Duodenal mucosa (tissue), 2 donors: ENCODE data around the gene DHRSX.
"Not testable (repeated sequence)": the region's sequence is repeated elsewhere in the genome, so short reads cannot be mapped to it uniquely, and the experiment has no call there.

Experiments used
- H3K27ac ChIP-seq: one replicate; pipeline ENCODE4 v1.7.0; 2013; ENCODE audit warnings: low read depth, low read length
- H3K27me3 ChIP-seq, 2 donors: one replicate each; pipeline ENCODE4 v1.7.0; 2013; ENCODE audit warnings: low read length in 2 of 2, control low read depth in 1 of 2; ENCODE audit not compliant: insufficient read depth in 2 of 2, control insufficient read depth in 1 of 2
- H3K36me3 ChIP-seq, 2 donors: one replicate each; pipeline ENCODE4 v1.7.0; 2013; ENCODE audit warnings: low read length in 2 of 2, control low read depth in 1 of 2; ENCODE audit not compliant: insufficient read depth in 2 of 2, control insufficient read depth in 1 of 2
- H3K4me1 ChIP-seq, 2 donors: one replicate each; pipeline ENCODE4 v1.7.0; 2013; ENCODE audit warnings: low read length in 2 of 2, control low read depth in 1 of 2; ENCODE audit not compliant: insufficient read depth in 2 of 2, control insufficient read depth in 1 of 2
- H3K4me3 ChIP-seq, 2 donors: one replicate each; pipeline ENCODE4 v1.7.0; 2013; ENCODE audit warnings: low read length in 2 of 2, low read depth in 1 of 2
- H3K9ac ChIP-seq, 2 donors: one replicate each; pipeline ENCODE4 v1.7.0; 2013; ENCODE audit warnings: low read length in 2 of 2, low read depth in 1 of 2
- H3K9me3 ChIP-seq, 2 donors: one replicate each; pipeline ENCODE4 v1.7.0; 2013; ENCODE audit warnings: low read length in 2 of 2, control low read depth in 1 of 2; ENCODE audit not compliant: control insufficient read depth in 1 of 2

Gene DHRSX

GRCh38 chrX:2360731-2361130 lies 140.0 kb downstream of the DHRSX start:
- Histone ChIP-seq H3K27ac (no peak overlapping the region), H3K9ac (no peak overlapping the region), H3K4me1 (no peaks in the 10 kb centered on the region), H3K9me3 (peaks cover 3 to 9% of the 10 kb centered on the region in 2 donors), H3K36me3 (no peaks in the 10 kb centered on the region), H3K4me3 (no peak overlapping the region), H3K27me3 (no peaks in the 10 kb centered on the region)

GRCh38 chrX:2359522-2359921 lies 141.3 kb downstream of the DHRSX start:
- H3K9me3 ChIP-seq, H3K4me1 ChIP-seq, H3K36me3 ChIP-seq, H3K9ac ChIP-seq, H3K27ac ChIP-seq, H3K27me3 ChIP-seq, H3K4me3 ChIP-seq: not testable (repeated sequence)

- H3K9ac ChIP-seq: no peak overlapping the region
- no peaks in the 10 kb centered on the region for H3K36me3 ChIP-seq
- H3K27me3 ChIP-seq: no peaks in the 10 kb centered on the region
- H3K27ac ChIP-seq: no peak overlapping the region
- H3K4me3 ChIP-seq: no peak overlapping the region
- H3K4me1 ChIP-seq: no peaks in the 10 kb centered on the region
- no peaks in the 10 kb centered on the region for H3K9me3 ChIP-seq
Observed at GRCh38 chrX:2351999-2352995, 148.5 kb downstream of the DHRSX start.

GRCh38 chrX:2351321-2351720 lies 149.5 kb downstream of the DHRSX start:
- H3K4me3 ChIP-seq: no peak overlapping the region
- no peak overlapping the region for H3K9ac ChIP-seq
- H3K27ac ChIP-seq: no peak overlapping the region
- no peaks in the 10 kb centered on the region for H3K27me3 ChIP-seq
- H3K9me3 ChIP-seq: no peaks in the 10 kb centered on the region
- no peaks in the 10 kb centered on the region for H3K36me3 ChIP-seq
- no peaks in the 10 kb centered on the region for H3K4me1 ChIP-seq

DNA sequence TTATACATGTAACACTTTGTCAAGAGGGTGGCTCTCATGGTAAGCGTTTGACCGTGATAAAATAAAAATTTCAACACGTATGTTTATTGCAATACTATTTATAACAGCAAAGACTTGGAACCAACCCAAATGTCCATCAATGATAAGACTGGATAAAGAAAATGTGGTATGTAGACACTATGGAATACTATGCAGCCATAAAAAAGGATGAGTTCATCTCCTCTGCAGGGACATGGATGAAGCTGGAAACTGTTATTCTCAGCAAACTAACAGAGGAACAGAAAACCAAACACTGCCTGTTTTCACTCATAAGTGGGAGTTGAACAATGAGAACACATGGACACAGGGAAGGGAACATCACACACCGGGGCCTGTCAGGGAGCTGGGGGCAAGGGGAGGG lies 150.1 kb downstream of the DHRSX start:
- H3K9me3 ChIP-seq, H3K4me1 ChIP-seq, H3K27me3 ChIP-seq, H3K9ac ChIP-seq, H3K4me3 ChIP-seq, H3K36me3 ChIP-seq, H3K27ac ChIP-seq: not testable (repeated sequence)

GRCh38 chrX:2350036-2350435 lies 150.7 kb downstream of the DHRSX start:
- H3K4me3 ChIP-seq, H3K9ac ChIP-seq, H3K36me3 ChIP-seq, H3K4me1 ChIP-seq, H3K9me3 ChIP-seq, H3K27me3 ChIP-seq, H3K27ac ChIP-seq: not testable (repeated sequence)

DNA sequence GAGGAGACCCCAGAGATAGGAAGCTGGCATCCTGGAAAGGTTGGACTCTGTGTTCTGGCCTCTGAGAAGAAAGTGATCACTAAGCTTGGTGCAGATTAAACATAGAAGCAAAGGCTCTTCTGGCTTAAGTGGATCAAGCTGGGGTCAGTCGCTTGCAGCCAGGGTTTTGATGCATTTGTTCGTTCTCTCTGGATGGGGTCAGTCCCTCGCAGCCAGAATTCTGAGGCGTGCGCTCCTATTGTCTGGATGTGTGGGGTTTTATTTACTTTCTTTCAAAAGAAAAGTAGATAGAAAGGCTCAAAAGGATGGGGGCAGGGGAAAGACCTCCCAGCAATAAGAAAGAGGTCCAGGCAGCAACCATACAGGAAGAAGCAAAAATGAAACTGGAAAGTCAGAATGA lies 152.6 kb downstream of the DHRSX start:
- H3K27ac ChIP-seq: no peak overlapping the region
- no peak overlapping the region for H3K9ac ChIP-seq
- H3K4me1 ChIP-seq: no peaks in the 10 kb centered on the region

DNA sequence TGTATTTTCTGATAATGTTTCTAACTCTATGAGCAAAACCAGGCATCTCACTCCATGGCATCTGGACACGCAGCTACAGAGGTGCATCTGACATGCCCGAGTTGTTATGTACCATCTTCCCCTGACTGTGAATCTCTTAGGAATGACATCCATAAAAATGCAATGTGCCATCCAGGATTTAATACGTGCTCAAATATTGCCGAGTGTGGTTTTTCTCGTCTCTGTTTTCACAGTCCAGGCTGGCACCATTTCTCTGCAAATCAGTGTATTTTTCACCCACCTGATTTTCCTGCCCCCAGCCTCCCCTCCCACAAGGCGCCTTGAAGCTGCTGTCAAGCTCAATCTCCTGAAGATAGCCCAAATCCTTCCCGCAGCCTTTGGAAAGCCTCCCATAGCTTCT lies 154.6 kb downstream of the DHRSX start:
- Histone ChIP-seq H3K9ac (no peak overlapping the region), H3K4me3 (no peak overlapping the region), H3K27me3 (no peaks in the 10 kb centered on the region), H3K36me3 (peaks cover 0 to 2% of the 10 kb centered on the region in 2 donors), H3K4me1 (no peaks in the 10 kb centered on the region), H3K9me3 (no peaks in the 10 kb centered on the region), H3K27ac (no peak overlapping the region)

More for the DNA sequence above, 152.6 kb downstream of the DHRSX start:
- no peaks in the 10 kb centered on the region for H3K27me3 ChIP-seq
- H3K9me3 ChIP-seq: no peaks in the 10 kb centered on the region
- no peaks in the 10 kb centered on the region for H3K36me3 ChIP-seq
- H3K4me3 ChIP-seq: no peak overlapping the region

DNA sequence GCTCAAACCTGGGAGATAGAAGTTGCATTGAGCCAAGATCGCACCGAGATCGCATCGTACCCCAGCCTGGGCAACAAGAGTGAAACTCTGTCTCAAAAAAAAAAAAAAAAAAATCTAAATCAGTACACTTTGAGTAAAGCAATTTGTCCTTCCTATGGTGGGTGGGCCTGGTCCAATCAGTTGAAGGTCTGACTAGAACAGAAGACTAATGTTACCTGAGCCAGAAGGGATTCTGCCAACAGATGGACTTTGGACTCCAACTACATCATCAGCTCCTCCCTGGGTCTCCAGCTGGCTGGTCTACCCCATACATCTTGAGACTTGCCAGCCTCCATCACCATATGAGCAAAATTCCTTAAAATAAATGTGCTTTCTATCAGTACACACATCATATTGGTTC lies 155.2 kb downstream of the DHRSX start:
- Histone ChIP-seq H3K4me1 (no peaks in the 10 kb centered on the region), H3K36me3 (peaks cover 0 to 6% of the 10 kb centered on the region in 2 donors), H3K27ac (no peak overlapping the region), H3K9me3 (peaks cover 0 to 3% of the 10 kb centered on the region in 2 donors), H3K4me3 (no peak overlapping the region), H3K9ac (no peak overlapping the region), H3K27me3 (no peaks in the 10 kb centered on the region)

DNA sequence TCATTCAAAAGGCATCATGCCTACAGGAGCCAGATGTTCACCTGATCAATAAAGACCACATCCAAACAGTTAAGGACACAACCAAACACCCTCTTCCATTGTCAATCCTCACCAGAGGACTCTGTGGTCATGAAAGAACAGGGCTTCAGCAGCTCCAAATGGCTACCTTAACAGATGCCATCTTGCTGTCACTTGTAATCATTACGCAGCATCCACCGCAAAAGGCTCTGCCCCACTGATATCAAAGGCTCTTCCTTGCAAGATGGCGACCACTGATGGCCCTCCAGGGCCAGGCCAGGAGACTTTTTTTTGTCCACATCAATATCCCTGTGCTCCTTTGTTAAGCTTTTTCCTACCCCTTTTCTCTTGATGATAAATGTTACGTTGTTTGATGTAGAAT lies 157.4 kb downstream of the DHRSX start:
- Histone ChIP-seq H3K4me1 (no peaks in the 10 kb centered on the region), H3K27me3 (no peaks in the 10 kb centered on the region), H3K9me3 (peaks cover 0 to 3% of the 10 kb centered on the region in 2 donors), H3K27ac (no peak overlapping the region), H3K9ac (no peak overlapping the region), H3K4me3 (no peak overlapping the region), H3K36me3 (peaks cover 0 to 6% of the 10 kb centered on the region in 2 donors)
